ENCODE measurements around the gene LTBP4.

Gene LTBP4

DNA sequence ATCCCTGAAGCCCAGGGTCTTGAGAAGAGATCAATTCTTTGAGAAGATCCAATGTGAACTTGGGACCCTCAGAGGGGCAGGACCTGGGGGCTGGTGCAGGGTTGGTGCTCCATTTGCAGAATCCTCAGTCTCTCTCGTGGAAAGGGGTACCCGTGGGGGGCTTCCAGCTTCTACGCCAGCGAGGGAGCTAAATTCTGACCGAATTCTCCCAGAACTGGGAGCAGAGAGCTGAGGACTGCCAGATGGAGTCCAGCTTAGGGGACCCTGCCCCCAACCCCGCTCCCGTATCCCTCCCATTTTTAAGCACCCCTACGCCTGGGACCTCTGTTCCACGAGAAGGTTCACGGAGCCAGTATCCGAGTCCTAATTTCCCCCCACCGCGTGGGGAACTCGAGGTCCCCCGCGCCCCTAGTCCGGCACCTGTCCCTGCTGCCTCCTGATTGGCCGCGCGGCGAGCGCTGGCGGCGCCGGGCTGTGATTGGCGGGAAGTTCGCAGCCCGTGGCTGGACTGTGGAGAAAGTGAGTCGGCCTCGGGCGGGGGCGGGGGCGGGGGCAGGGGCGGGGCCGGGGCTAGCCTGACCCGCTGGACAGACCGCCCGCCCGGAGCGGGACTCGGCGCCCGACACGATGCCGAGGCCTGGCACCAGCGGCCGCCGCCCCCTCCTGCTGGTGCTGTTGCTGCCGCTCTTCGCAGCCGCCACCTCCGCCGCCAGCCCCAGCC lies 4.4 kb upstream of the LTBP4 start:
- no peak for DNase-seq (ENCODE audit: low read depth)

DNA sequence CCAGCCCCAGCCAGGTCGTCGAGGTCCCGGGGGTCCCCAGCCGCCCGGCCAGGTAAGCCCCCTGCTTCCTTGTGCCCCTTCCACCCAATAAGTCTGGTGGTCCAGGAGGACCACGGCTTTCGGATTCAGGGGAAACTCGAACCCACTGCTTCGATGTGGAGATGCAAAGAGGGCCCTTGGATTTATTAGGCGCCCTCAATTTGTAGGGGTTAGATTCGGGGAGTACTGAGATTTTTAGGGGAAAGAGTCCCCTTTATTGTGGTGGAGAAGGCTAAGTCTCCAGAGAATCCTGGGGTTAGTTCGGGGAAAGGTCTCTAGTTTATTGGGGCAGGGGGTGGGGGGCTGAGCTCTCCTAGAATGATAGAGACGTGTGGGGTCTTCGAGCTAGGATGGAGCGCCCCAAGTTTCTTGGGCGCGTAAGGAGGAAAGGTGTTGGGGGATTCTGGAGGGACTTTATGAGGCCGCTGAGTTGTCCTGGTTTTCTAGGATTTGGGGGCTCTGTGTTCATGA lies 3.8 kb upstream of the LTBP4 start:
- no peak for DNase-seq (ENCODE audit: low read depth)

DNA sequence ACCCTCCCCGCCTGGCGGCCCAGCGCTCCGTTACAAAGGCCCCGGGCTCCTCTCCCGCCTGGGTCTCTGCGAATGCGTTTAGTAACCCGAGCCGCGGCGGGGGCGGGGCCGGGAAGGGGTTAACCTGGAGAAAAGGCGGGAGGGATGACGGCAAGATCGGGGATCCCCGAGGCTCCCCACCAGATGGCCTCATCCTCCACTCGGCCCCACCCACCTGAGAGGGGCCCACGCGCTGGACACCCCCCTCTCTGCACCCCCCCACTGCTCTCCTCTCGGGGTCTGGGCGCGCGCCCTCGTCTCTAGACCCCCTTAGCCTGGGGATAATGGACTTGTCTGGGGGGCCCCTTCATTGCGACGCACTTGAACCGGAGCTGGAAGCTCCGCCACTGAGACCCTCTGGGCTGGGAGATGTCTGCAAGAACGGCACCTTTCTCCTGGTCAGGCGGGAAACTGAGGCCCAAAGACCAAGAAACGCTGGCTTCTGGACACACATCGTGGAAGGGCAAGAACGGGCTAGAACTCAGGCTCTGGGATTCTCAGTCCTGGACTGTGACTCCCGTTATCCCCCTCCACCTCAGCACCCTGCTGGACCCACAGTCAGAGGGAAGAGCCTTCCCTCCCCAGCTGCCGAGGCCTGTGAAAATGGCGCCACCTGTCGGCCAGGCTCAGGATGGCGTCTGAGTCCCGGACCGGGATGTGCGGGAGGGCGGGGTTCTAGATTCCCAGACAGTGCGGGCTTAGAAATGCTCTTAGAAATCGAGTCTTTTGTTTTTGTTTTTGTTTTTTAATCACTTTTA lies 2.9 kb upstream of the LTBP4 start:
- no peak for DNase-seq (ENCODE audit: low read depth)

DNA sequence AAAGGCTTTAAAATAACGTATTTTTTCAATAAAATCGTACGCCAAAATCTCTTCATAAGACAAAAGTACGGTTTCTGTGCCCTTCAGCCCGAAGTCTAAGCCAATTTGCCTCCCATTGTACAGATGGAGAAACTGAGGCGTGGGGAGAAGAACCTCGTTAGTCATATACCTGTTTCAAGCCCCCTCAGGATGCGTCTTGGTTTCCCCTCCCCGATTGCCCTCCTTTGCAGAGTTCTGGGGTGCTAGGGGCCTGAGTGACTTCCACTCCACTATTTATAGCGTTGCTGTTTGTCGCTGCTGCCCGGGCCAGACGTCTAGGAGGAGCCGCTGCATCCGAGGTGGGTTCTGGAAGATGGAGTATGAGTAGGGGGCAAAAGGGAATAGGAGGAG lies 2.3 kb upstream of the LTBP4 start:
- no peak for DNase-seq (ENCODE audit: low read depth)

DNA sequence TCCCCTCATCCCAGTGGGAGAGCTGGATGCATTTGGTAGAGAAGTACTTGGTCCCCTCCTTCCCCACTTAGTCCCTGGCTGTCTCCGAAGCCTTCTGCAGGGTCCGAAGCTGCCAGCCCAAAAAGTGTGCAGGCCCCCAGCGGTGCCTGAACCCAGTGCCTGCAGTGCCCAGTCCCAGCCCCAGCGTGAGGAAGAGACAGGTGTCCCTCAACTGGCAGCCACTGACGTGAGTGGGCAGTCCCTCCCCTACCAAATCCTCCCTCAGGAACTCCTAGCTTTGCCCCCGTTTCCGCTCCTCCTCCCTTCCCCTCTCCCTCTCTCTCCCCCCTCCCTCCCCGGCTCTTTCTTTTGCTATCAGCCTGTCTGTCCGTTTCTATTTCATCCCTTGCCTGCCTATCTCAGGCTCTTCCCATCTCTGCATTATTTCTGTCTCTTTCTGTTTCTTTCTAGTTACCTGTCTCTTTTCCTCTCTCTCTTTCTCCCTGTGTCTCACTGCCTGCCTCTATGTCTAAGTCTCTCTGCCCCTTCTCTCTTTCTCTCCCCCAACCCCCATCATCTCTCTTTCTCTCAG lies 1.8 kb upstream of the LTBP4 start:
- no peak for DNase-seq (ENCODE audit: low read depth)

DNA sequence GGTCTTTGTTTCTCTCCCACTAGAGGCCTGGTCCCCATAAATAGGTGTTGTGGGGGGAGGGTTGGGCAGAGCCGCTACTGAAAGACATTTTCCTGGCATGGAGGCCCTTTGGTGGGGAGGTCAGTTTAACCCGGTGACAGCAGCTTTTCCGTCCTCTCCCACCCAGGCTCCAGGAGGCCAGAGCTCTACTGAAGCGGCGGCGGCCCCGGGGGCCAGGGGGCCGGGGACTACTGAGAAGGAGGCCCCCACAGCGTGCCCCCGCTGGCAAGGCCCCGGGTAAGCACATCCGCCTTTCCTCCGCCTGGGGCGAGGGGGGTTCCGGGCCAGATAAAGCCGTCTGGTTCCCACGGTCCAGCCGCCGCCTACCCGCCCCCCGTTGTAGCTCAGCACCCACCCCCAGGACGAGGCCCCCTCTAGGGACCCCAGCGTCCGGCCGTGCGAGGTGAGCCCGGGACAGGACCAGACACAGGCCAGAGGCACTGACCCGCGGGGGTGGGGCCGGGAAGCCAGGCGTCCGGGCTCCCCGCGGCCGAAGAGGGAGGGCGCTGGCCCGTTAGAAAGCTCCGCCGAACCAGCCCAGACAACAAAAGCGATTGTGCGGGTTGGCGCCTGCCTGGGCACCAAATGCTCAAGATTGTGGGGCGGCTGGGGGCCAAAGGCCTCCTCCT lies 1.1 kb upstream of the LTBP4 start:
- no peak for DNase-seq (ENCODE audit: low read depth)

DNA sequence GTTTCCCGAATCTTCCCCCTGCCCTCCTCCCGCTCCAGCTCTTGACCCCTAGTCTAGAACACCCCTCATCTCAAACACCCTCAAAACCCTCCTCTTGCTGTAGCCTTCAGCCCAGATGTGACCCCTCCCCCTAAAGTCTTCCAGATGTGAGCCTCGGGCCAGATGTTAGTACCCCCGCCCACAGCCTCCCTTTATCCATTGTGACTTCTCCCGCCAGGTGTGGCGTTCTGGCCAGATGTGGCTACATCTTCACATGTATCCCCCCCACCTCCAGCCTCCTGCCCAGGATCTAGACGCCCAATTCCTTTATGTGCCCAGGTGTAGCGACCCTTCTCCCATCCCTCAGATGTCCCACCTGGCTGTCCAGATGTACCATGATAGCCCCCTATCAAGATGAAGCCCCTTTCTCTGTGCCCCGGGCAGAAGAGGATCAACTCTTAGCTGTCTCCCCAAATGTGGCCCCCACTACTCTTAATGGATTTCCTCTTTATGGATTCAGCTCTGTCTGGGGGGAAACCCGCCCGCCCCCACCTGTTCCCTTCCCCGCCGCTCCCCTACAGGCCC lies 517 bp upstream of the LTBP4 start:
- no peak for DNase-seq (ENCODE audit: low read depth)

DNA sequence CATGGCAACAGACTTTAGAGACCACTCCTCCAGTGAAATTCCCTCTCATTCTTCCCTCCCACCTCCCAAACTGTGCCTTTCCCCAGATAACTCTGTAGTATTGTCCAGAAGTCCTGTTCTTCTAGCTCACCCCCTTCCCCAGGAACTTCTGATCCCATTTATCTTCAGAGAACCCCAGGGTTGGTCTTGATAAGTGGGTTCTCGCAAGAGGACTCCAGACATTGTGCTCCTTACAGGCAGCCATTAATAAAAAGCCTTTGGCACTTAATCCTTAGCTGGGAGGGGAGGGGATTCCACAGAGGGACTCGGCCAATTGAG lies 1.9 kb downstream of the LTBP4 start:
- no peak for DNase-seq (ENCODE audit: low read depth)

DNA sequence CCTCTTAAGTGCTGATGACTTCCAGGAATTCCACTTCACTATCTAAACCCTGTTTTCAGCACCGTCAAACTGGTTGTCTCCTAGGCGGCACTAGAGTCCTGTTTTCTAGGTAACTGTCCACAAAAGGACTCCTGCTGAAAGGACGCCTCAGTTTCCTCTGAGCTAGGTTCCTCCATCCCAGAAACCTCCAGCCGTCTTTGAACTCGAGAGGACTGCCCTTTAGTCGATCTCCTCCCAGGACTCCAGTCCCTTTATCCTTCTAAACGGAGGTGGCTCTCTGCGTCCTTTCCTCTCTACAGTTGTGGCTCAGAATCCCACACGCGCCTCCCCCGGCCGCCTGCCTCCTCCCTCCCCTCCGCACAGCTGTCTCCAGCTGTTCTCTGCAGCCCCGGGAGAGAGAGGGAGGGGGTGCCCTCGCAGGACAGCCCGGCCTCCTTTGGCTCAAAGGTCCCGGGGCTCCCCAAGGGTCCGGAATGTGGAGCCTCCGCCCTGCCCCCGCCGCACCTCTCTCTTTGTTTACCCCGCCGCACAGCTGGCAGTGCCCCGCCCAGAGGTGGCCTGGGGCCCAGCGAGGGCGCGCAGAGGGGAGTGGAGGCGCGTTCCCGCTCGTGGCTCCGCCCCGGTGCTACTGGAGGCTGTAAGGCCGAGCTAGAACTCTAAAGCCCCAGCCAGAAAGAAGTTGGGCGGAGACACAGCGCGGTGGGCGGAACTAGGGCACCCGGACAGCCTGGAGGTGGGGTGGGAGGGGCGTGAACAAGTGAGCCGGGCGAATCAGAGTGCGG lies 2.4 kb downstream of the LTBP4 start:
- DNase-seq (ENCODE audit: low read depth), result peak; percentile 69

DNA sequence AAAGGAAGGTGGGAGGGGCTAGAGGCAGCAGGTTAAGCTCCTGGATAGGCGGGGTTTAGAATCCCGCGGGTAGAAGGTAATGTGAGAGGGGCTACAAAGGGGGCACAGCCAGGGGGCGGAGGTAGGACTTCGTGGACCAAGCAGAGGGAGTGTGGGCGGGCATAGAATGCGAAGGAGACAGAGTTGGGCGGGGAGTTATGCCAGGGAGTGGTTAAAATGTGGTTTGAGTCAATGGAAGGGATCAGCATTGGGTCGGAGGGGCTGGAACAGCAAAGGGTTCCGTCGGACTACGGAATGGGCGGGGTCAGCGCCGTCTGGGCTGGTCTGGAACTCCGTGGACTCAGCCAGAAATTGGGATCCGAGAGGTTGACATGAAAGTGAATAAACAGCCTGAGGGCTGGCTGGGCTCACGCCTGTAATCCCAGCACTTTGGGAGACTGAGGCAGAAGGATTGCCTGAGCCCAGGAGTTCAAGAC lies 3.0 kb downstream of the LTBP4 start:
- DNase-seq (ENCODE audit: low read depth), result no peak

DNA sequence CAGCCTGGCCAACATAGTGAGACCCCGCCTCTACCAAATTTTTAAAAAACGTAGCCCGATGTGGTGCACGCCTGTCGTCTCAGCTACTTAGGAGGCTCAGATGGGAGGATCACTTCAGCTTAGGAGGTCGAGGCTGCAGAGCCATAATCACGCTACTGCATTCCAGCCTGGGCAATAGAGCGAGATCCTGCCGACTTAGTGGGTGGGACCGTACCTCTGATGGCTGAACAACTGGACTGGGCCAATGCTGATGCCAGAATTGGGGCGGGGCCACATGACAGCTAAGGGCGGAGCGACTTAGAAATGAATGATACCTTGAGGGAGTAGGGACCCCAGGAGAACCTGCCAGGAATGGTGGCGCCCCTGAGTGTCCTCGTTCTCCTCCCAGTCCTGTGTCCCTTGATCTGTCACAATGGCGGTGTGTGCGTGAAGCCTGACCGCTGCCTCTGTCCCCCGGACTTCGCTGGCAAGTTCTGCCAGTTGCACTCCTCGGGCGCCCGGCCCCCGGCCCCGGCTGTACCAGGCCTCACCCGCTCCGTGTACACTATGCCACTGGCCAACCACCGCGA lies 3.6 kb downstream of the LTBP4 start:
- DNase-seq (ENCODE audit: low read depth), result no peak

DNA sequence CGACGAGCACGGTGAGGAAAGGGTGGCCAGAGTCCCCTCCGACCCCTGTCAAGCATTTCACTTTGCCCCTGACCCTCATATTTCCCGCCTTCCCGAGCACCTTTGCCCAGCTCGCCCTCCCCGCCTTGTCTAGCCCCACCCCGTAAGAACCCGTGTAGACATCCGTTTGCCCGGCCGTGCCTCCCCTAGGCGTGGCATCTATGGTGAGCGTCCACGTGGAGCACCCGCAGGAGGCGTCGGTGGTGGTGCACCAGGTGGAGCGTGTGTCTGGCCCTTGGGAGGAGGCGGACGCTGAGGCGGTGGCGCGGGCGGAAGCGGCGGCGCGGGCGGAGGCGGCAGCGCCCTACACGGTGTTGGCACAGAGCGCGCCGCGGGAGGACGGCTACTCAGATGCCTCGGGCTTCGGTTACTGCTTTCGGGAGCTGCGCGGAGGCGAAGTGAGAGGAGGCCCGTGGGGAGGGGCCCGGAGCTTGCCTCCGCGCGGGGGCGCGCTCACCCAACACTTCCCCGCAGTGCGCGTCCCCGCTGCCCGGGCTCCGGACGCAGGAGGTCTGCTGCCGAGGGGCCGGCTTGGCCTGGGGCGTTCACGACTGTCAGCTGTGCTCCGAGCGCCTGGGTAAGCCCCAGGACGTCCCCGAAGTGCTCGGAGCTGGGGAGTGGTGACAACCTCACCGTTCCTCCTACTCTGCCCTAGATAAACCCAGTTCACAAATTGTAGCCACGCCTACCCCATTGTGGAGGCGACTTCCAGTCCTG lies 4.2 kb downstream of the LTBP4 start:
- DNase-seq (ENCODE audit: low read depth), result no peak

DNA sequence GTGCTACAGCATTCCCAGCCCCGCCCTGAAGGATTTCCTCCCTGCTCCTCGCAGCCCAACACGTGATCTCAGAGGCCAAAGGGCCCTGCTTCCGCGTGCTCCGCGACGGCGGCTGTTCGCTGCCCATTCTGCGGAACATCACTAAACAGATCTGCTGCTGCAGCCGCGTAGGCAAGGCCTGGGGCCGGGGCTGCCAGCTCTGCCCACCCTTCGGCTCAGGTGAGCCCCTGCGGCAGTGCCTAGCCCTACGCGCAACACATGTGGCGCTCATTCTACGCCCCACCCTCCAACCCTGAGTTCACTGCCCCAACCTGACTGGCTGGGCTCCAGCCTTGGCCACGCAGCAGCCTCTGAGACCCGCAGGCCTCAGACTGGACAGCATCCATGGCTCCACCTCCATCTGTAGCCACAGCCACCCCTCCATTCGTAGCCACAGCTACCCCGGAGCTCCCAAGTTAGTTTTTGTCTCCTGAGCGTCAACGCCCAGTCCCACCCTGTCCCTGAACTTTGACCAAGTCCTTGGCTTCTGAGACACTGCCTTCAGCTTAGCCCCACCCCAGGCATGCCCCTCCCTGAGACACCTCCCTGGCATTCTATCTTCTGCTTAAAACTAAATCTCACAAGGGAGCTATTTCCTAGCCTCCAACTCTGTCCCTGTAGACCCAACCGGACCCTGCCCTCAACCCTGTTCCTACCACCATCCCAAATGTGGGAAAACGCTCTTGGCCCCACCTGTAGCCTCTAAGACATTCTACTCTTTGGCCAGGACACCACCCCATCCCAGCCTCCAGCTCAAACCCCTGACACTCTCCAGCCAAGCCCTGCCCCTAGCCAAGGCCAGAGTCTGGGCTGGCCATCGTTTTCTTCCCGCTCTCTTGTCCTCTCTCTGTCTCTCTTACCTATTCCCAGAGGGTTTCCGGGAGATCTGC lies 6.4 kb downstream of the LTBP4 start:
- no peak for DNase-seq (ENCODE audit: low read depth)

DNA sequence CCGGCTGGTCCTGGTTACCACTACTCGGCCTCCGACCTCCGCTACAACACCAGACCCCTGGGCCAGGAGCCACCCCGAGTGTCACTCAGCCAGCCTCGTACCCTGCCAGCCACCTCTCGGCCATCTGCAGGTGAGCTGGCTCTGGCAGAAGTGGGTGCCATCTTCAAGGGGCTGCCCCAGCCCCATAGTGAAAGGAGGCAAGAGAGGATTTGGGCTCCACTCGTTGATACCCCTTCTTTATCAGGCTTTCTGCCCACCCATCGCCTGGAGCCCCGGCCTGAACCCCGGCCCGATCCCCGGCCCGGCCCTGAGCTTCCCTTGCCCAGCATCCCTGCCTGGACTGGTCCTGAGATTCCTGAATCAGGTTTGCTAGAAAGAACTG lies 7.1 kb downstream of the LTBP4 start:
- no peak for DNase-seq (ENCODE audit: low read depth)

DNA sequence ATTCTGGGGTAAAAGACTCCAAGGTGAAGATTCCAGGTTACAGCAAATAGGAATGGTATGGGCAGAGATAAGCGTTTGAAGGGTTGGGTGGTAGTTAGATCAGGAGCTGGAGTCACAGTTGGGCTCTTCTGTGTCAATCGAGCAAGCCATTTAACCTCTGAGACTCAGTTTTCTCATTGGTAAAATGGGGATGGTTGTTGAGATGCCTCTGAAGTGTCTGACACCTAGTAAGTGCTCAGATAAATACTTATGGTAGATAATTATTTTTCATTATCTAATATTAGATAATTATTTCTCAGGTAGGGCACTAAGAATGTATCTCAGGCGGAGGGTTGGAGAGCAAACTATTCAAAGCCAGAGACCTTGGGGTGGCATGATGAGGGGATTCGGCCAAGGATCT lies 7.8 kb downstream of the LTBP4 start:
- DNase-seq (ENCODE audit: low read depth), result no peak

DNA sequence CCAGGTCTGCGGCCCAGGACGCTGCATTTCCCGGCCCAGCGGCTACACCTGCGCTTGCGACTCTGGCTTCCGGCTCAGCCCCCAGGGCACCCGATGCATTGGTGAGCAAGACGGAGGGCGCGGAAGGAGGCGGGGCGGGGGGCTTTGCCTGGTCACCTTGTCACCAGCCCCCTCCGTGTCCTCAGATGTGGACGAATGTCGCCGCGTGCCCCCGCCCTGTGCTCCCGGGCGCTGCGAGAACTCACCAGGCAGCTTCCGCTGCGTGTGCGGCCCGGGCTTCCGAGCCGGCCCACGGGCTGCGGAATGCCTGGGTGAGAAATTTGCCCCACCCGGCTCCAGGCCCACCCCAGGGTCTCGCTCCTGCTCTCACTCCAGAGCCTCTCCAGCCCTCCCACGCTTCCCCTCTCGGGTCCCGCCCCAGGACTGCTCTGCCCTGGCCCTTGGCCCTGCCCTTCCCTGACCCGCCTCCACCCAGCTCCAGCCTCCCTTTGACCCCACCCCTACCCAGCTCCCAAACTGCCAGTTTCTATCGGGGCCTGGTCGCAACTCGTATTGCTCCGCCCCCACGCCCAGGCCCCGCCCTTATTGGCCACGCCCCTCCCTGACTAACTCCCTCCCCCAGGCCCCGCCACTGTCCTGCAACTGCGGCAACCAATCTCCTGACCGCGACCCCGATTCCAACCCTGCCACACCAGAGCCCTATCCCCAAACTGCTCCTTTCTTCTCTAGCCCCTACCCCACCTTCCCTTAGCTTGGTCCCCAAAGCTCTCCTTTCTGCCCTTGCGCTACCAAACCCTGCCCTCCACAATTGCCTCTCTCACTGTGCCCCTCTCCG lies 8.6 kb downstream of the LTBP4 start:
- DNase-seq (ENCODE audit: low read depth), result no peak

DNA sequence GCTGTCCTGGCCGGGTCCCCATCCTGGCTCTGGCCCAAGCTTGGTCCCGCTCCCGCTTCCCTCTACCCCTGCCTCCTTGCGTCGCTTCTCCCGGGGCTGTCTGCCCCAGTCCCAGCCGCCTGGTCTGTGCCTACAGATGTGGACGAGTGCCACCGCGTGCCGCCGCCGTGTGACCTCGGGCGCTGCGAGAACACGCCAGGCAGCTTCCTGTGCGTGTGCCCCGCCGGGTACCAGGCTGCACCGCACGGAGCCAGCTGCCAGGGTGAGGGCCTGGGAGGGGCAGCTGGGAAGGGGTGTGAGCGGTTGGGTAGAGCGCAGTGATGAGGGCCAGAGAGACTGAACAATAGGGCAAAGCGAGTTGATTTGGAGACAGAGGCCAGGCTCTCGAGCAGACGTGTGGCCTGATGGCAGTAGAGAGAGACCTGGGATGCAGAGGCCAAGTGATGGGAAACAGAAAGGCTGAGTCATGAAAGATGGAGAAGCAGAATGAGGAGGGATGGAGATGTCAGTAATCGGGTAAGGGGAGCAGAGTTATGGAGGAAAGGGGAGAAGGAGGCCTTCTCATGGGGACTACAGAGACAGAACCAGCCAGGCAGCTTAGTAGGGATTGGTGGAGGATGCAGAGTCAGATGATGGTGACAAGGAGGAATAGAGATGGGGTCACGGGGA lies 9.4 kb downstream of the LTBP4 start:
- no peak for DNase-seq (ENCODE audit: low read depth)

DNA sequence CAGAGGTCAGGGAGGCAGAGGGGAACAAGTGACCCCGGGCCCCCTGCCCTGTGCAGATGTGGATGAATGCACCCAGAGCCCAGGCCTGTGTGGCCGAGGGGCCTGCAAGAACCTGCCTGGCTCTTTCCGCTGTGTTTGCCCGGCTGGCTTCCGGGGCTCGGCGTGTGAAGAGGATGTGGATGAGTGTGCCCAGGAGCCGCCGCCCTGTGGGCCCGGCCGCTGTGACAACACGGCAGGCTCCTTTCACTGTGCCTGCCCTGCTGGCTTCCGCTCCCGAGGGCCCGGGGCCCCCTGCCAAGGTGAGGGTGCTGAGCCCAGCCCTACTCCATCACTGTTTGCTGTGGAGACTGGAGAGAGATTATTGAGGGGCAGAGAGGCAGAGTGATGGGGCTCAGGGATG lies 9.9 kb downstream of the LTBP4 start:
- no peak for DNase-seq (ENCODE audit: low read depth)
